Activated CD4-positive, alpha-beta T cell treated with anti-CD3 and anti-CD28 coated beads for 36 hours (primary cell): ENCODE measurements around the gene B3GAT3. TPM values are rescaled to one million over a fixed set of nuclear protein-coding genes. Genes with fewer than 3 reads are reported as not detected.
"Not testable (repeated sequence)": the region's sequence is repeated elsewhere in the genome, so short reads cannot be mapped to it uniquely, and the experiment has no call there.

Experiments used
- ATAC-seq: fragments of 200-7000 bp; cut with Tn5 transposase; one replicate; pipeline ENCODE4 v1.10.0; 2021; ENCODE audit warnings: mild to moderate bottlenecking, moderate library complexity
- CTCF ChIA-PET: fragments of 350-600 bp; sonication (Branson Sonifier 250); formaldehyde crosslinking; loops from one replicate; lab custom pipeline; 2021; ENCODE audit warnings: antibody characterized with exemption; lab: Charles Lee
- POLR2A ChIA-PET: fragments of 350-600 bp; sonication (Branson Sonifier 250); formaldehyde crosslinking; loops from one replicate; lab custom pipeline; 2021; ENCODE audit warnings: antibody characterized with exemption, inconsistent platforms; lab: Charles Lee
- DNase-seq: peaks from one replicate; pipeline ENCODE4 v3.0.0-alpha.2; 2020
- H3K27ac Mint-ChIP-seq: one replicate; pipeline ENCODE4 v1.8.0; 2021; ENCODE audit warnings: mixed read lengths
- H3K27me3 Mint-ChIP-seq: one replicate; pipeline ENCODE4 v1.8.0; 2021; ENCODE audit warnings: mixed read lengths
- H3K36me3 Mint-ChIP-seq: one replicate; pipeline ENCODE4 v1.8.0; 2021; ENCODE audit warnings: low read depth, mixed read lengths
- H3K4me1 Mint-ChIP-seq: one replicate; pipeline ENCODE4 v1.8.0; 2021; ENCODE audit warnings: mixed read lengths
- H3K4me3 Mint-ChIP-seq: one replicate; pipeline ENCODE4 v1.8.0; 2021; ENCODE audit warnings: mild to moderate bottlenecking, moderate library complexity, mixed read lengths
- H3K9me3 Mint-ChIP-seq: one replicate; pipeline ENCODE4 v1.8.0; 2021; ENCODE audit warnings: low read depth, mixed read lengths
- intact Hi-C, 2 experiments: fragments of 100-400 bp; cut with DNase I in 1 of 2; cut with micrococcal nuclease in 1 of 2; formaldehyde crosslinking; loops; one replicate each; pipeline versions ENCODE4 v1.14.2 to v1.15.1; 2022 to 2024; cut with DNase I, micrococcal nuclease
- total RNA-seq, 2 experiments: library from RNA; stranded (reverse); gene quantifications; one replicate each; pipeline ENCODE4 v1.2.3, GENCODE V29; 2021

B3GAT3 gene
- total RNA-seq, 2 experiments from 2014 or later = 48.7 to 57.5 TPM

DNA sequence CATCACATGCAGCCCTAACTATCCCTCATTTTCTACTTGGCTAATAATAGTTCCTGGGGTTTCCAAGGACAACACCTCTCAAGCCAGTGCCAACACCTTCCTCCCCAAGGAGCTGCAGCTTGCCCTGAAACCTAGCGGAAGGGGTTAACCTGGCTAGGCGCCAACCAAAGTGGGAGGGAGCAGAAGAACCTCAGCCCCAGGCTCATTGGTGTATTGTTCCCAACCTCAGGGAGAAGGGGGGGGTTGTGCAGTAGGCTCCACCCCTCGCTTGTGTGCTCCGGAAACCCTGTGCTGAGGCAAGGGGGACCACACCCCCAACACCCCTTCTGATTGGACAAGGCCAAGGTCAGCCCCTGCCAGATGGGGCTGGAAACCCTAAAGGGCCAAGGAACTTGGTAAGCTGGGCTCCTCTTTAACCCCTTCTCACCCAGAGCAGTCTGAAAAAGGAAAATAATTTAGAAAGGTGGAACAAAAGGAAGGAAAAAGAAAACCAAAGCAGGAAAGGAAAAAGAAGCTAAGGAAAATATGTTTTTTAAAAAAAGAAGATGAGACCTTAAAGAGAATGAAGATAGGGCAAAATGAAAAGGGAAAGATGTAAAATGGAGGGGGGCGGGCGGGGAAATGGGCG lies 22.6 kb downstream of the B3GAT3 start:
- CTCF ChIA-PET = interaction anchor here (0.6 to 2.1 kb wide), 9 partner anchors 8 to 174 kb away, joined by 3 to 12 read pairs (median 5); partner anchors contain the start of genes C11orf98, CSKMT, EML3 and HNRNPUL2
- peaks cover 79% of the 10 kb centered on the region for H3K36me3 Mint-ChIP-seq
- intact Hi-C loops = loop anchor here (1.0 to 2.0 kb wide), 10 partner anchors 8 to 281 kb away; partner anchors contain the start of genes TUT1 (in 2 of the 2), C11orf98 (in 1 of the 2), CSKMT (in 1 of the 2) and EML3 (in 1 of the 2)
- peaks cover 54% of the 10 kb centered on the region for H3K4me1 Mint-ChIP-seq
- H3K27me3 Mint-ChIP-seq = no peaks in the 10 kb centered on the region
- DNase-seq (peak; percentile 98), ATAC-seq (peak; percentile 72)
- H3K27ac Mint-ChIP-seq = peak overlapping the region; percentile 96
- no peaks in the 10 kb centered on the region for H3K9me3 Mint-ChIP-seq
- POLR2A ChIA-PET = interaction anchor here (0.6 to 3.3 kb wide), 12 partner anchors 7 to 257 kb away, joined by 3 to 81 read pairs (median 4); partner anchors contain the start of genes C11orf98, CSKMT, LBHD1 and TTC9C
- peak overlapping the region; percentile 91 for H3K4me3 Mint-ChIP-seq

DNA sequence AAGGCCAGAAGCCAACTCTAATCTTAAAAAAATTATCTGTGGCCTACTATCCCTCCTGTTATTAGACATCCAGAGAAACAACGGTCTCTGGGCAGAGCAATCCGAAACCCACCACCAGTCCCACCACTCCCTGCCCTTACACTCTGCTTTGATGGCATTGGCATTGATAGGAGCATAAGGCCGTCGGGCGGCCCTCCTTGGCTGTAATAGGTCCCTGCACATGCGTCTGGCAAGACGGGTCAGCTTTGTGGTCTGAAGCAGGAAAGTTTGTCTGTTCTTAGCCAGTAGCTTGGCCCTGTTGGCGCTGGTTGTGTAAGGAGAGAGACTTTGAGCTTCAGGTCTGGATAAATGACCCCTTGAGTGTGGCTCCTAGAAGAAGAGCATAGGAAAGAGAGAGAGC lies 26.7 kb downstream of the B3GAT3 start:
- no peak for DNase-seq
- intact Hi-C loops = no loop called here
- CTCF ChIA-PET = interaction anchor here (1.0 to 1.6 kb wide), 2 partner anchors 26 to 111 kb away, joined by 3 to 6 read pairs; partner anchors contain the start of gene B3GAT3
- POLR2A ChIA-PET = no interaction called here
- H3K9me3 Mint-ChIP-seq = no peaks in the 10 kb centered on the region
- ATAC-seq = no peak
- no peak overlapping the region for H3K4me3 Mint-ChIP-seq
- H3K36me3 Mint-ChIP-seq = peaks cover 77% of the 10 kb centered on the region
- peaks cover 63% of the 10 kb centered on the region for H3K4me1 Mint-ChIP-seq
- no peak overlapping the region for H3K27ac Mint-ChIP-seq
- no peaks in the 10 kb centered on the region for H3K27me3 Mint-ChIP-seq

DNA sequence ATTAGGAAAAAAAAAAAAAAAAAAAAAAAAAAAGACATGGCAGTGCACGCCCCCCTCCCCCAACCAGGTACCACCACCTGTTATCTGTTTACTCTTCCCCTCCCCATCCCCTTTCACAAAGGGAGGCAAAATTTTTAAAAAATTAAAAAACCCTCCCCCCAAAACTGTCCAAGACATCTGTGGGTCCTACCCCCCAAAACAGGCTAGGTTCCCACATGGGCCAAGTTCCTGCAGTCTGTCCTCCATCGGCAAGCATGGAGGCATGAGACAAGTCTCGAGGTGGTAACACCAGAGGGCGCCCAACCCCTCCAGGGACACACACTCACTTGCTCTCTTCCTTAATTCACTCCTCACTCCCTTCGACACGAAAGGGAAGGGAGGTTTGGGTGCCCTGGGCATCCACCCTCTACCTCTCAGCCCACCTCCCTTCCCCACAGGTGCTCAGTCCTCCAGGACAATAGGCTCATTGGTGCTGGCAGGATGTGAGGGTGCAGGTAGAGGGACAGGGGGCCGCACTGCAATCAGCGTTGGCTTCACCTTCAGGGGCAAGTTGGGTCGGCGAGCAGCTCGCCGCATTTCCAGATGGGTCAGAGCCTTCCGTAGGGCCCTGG lies 28.2 kb downstream of the B3GAT3 start:
- no peaks in the 10 kb centered on the region for H3K27me3 Mint-ChIP-seq
- intact Hi-C loops = loop anchor here (1.0 to 5.0 kb wide), 4 partner anchors 99 to 269 kb away; partner anchors contain the start of genes BSCL2 (in 1 of the 2) and GNG3 (in 1 of the 2)

DNA sequence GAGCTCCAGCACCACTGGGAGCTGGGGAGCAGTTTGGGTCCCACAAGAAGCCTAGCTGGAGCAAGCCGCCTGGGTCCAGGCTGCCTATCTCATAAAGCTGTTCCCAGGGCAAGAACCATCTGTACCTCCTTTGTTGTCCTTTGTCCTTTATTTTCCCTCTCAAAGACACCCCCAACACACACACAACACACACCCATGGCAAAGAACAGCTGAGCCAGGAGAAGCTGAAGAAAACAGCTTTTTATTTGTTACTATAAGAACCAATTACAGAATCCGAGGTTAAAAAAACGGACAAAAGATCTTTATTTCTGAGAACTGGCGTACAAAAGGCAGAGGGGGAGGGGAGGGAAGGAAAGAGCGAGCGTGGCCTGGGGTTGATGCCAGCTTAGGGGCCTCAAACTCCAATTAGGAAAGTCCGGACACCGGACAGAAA lies 28.8 kb downstream of the B3GAT3 start:
- no peak for DNase-seq
- Mint-ChIP-seq H3K36me3 (peaks cover 67% of the 10 kb centered on the region), H3K27ac (peak overlapping the region; percentile 99), H3K9me3 (no peaks in the 10 kb centered on the region), H3K27me3 (no peaks in the 10 kb centered on the region), H3K4me1 (peaks cover 54% of the 10 kb centered on the region), H3K4me3 (no peak overlapping the region)
- POLR2A ChIA-PET = interaction anchor here (0.6 to 2.9 kb wide), 10 partner anchors 8 to 247 kb away, joined by 3 to 81 read pairs (median 14); partner anchors contain the start of genes AHNAK, EEF1G, EML3 and GANAB
- ATAC-seq = no peak
- intact Hi-C loops = loop anchor here (1.0 to 5.0 kb wide), 4 partner anchors 99 to 269 kb away; partner anchors contain the start of genes BSCL2 (in 1 of the 2) and GNG3 (in 1 of the 2)
- CTCF ChIA-PET = interaction anchor here (0.7 to 3.4 kb wide), 19 partner anchors 8 to 288 kb away, joined by 3 to 21 read pairs (median 6); partner anchors contain the start of genes C11orf98, CSKMT, EEF1G and LBHD1

More for the DNA sequence above, 28.2 kb downstream of the B3GAT3 start:
- Mint-ChIP-seq H3K9me3 (no peaks in the 10 kb centered on the region), H3K4me3 (peak overlapping the region; percentile 58), H3K36me3 (peaks cover 70% of the 10 kb centered on the region), H3K27ac (peak overlapping the region; percentile 88), H3K4me1 (peaks cover 57% of the 10 kb centered on the region)
- CTCF ChIA-PET = interaction anchor here (0.5 to 3.4 kb wide), 17 partner anchors 17 to 1281 kb away, joined by 3 to 21 read pairs (median 5); partner anchors contain the start of genes B3GAT3, EEF1G, LBHD1 and LRRN4CL
- POLR2A ChIA-PET = interaction anchor here (0.6 to 2.9 kb wide), 7 partner anchors 7 to 247 kb away, joined by 3 to 81 read pairs (median 21); partner anchors contain the start of genes EEF1G, EML3, MTA2 and ROM1
- DNase-seq = peak; percentile 91
- peak; percentile 30 for ATAC-seq

DNA sequence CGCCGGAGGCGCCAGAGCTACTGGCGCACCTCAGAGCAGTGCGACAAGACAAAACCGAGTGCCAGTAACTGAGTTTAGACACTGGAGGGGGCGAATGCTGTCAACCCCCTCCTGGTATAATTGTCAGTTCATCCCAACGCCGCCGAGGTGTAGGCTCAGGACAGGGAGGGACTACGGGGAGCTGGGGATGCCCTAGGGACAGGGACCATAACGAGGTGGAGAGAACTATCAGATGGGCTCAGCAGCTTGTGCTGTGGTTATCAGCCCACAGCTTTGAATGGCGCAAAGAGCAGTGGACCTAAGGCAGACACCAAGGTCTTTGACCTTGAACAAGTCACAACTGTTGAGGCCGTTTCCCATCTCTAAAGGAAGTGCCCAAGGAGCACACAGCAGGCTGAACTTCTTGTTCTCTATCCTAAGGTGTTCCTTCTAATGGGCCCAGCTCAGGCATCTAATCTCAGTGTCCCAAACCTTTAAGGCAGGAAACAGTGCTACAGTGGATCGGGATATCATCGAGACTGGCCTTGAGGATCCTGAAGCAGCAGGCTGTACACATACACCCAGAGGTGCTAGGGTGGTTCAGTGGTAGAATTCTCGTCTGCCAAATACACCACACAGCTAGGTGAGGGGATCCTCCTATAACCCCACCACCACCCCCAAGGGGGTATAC lies 29.5 kb downstream of the B3GAT3 start:
- H3K36me3 Mint-ChIP-seq = peaks cover 66% of the 10 kb centered on the region
- H3K27ac Mint-ChIP-seq = peak overlapping the region; percentile 99
- H3K9me3 Mint-ChIP-seq = no peaks in the 10 kb centered on the region
- no peaks in the 10 kb centered on the region for H3K27me3 Mint-ChIP-seq
- peak overlapping the region; percentile 99 for H3K4me3 Mint-ChIP-seq
- peaks cover 50% of the 10 kb centered on the region for H3K4me1 Mint-ChIP-seq
- peak; percentile 0 for ATAC-seq
- POLR2A ChIA-PET = interaction anchor here (0.5 to 2.9 kb wide), 38 partner anchors 8 to 1269 kb away, joined by 3 to 81 read pairs (median 10); partner anchors contain the start of genes AHNAK, B3GAT3, C11orf98 and CSKMT
- no peak for DNase-seq
- CTCF ChIA-PET = interaction anchor here (0.5 to 3.4 kb wide), 34 partner anchors 8 to 289 kb away, joined by 3 to 21 read pairs (median 5); partner anchors contain the start of genes C11orf98, CSKMT, EEF1G and EML3
- intact Hi-C loops = loop anchor here (5.0 kb wide), 3 partner anchors 100 to 270 kb away; partner anchors contain the start of genes BSCL2 (in 1 of the 2) and GNG3 (in 1 of the 2)

DNA sequence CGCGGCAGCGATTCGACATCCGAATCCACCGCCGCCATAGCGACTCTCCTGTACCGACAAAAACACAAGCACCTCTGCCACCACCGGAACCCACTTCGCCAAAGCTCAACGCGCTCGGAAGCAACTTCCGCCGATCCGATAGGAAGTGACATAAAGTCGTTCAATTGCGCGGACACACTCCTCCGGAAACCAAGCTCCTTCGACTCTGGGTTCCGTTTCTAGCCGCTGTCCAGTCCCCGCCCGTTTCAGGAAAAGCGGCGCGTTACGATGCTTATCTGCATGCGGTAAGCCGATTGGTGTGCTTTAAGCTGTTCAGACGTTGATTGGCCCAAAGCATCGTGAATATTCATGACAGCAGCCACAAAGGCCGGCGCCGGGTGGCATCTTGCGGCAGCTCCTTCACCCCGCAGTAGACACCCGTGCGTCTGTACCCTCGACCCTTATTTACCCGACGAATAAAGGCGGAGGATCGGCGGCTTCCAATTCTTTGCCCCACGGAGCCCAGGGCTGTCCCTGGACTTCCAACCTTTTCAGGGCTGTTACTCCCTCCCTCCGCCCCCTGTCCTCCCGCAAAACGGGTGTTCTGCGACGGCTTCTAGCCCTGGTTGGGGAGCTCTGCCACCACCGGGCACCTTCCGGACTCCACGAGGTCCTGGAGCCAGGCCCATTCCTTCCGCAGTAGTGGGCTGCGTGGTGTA lies 30.2 kb downstream of the B3GAT3 start, which contains the start of gene TUT1:
TSS of gene TUT1 (minus strand) at position 76 of the 698 bp plus-strand sequence. CDS start at position 38, 38 bp downstream.
- intact Hi-C loops = loop anchor here (1.0 to 5.0 kb wide), 21 partner anchors 8 to 289 kb away; partner anchors contain the start of genes C11orf98 (in 2 of the 2), CSKMT (in 2 of the 2), INTS5 (in 2 of the 2) and UBXN1 (in 2 of the 2)
- Mint-ChIP-seq H3K4me3 (peak within 1 kb of the TSS; percentile 99), H3K4me1 (peaks cover 47% of the 10 kb centered on the region), H3K9me3 (no peaks in the 10 kb centered on the region), H3K36me3 (peaks cover 63% of the 10 kb centered on the region), H3K27me3 (no peaks in the 10 kb centered on the region), H3K27ac (peak within 1 kb of the TSS; percentile 99)
- ATAC-seq (peak; percentile 93), DNase-seq (peak; percentile 97)
- CTCF ChIA-PET = interaction anchor here (0.5 to 3.4 kb wide), 37 partner anchors 8 to 1746 kb away, joined by 3 to 21 read pairs (median 4); partner anchors contain the start of genes AHNAK, B3GAT3, C11orf98 and CSKMT
- POLR2A ChIA-PET = interaction anchor here (0.5 to 2.9 kb wide), 46 partner anchors 9 to 1270 kb away, joined by 3 to 81 read pairs (median 8); partner anchors contain the start of genes B3GAT3, C11orf98, CPSF7 and CSKMT

DNA sequence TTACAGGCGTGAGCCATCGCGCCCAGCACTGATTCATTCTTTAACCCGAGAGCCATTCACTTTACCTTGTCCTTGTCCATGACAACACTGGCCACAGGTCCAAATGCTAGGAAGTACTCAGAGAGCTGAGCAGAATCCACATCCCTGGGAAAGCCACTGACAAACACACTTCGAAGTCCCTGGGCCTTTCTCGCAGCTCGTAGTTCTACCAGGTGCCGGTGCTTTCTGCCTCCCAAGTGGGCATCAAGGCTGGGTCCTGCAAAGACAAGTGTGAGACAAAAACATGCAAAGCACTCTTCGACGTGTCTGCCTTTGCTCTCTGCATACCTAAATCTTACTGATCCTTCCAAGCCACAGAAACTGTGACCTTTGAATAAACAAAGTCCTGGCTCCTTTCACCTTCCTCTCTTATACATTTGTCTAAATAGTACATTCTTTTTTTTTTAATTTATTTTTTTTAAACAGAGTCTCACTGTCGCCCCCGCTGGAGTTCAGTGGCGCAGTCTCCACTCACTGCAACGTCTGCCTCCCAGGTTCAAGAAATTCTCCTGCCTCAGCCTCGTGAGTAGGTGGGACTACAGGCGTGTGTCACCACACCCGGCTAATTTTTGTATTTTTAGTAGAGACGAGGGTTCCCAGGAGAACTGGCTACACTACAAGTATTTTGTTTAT lies 32.7 kb downstream of the B3GAT3 start:
- no peaks in the 10 kb centered on the region for H3K27me3 Mint-ChIP-seq
- H3K27ac Mint-ChIP-seq = no peak overlapping the region
- intact Hi-C loops = no loop called here
- peaks cover 47% of the 10 kb centered on the region for H3K36me3 Mint-ChIP-seq
- ChIA-PET CTCF (interaction anchor here (0.8 to 1.6 kb wide), 7 partner anchors 10 to 197 kb away, joined by 3 to 5 read pairs (median 4); partner anchors contain the start of gene EEF1G), POLR2A (interaction anchor here (0.7 to 1.4 kb wide), 2 partner anchors 12 to 16 kb away, joined by 3 to 4 read pairs; partner anchors contain the start of gene EEF1G)
- peak overlapping the region; percentile 99 for H3K4me3 Mint-ChIP-seq
- DNase-seq (peak; percentile 58), ATAC-seq (no peak)
- H3K4me1 Mint-ChIP-seq = peaks cover 46% of the 10 kb centered on the region
- no peaks in the 10 kb centered on the region for H3K9me3 Mint-ChIP-seq

DNA sequence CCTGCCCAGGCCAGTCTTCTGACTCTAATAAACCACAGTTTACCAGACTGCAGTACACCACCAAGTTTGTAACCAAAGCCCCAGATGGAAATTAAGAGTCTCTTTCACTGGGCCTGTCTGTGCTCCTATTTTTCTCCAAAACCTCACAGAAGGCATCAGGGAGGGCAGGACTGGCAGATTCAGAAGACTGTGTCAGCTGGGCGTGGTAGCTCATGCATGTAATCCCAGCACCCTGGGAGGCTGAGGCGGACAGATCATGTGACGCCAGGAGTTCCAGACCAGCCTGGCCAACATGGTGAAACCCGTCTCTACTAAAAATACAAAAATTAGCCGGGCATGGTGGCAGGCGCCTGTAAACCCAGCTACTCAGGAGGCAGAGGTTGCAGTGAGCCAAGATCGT lies 36.4 kb downstream of the B3GAT3 start:
- CTCF ChIA-PET = interaction anchor here (1.3 kb wide), 1 partner anchor 43 kb away, joined by 3 read pairs; no protein-coding TSS in a partner anchor
- DNase-seq, ATAC-seq, H3K27ac Mint-ChIP-seq, H3K4me3 Mint-ChIP-seq, intact Hi-C loops, H3K27me3 Mint-ChIP-seq, H3K9me3 Mint-ChIP-seq: not testable (repeated sequence)
- Mint-ChIP-seq H3K4me1 (peaks cover 20% of the 10 kb centered on the region), H3K36me3 (peaks cover 36% of the 10 kb centered on the region)
- POLR2A ChIA-PET = interaction anchor here (0.9 to 1.3 kb wide), 2 partner anchors 58 to 256 kb away, joined by 3 to 6 read pairs; no protein-coding TSS in a partner anchor

DNA sequence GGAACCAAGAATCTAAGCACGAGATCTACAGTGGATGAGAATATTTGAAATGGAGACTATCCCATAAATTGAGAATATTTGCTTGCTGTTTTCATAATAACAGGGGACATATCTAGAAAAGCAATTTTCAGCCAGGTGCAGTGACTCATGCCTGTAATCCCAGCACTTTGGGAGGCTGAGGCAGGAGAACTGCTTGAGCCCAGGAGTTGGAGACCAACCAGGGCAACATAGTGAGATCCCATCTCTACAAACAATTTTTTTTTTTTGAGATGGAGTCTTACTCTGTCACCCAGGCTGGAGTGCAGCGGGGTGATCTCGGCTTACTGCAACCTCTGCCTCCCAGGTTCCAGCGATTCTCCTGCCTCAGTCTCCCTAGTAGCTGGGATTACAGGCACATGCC lies 40.1 kb downstream of the B3GAT3 start:
- POLR2A ChIA-PET, ATAC-seq, H3K9me3 Mint-ChIP-seq, H3K4me3 Mint-ChIP-seq, intact Hi-C loops, DNase-seq, H3K27me3 Mint-ChIP-seq, H3K4me1 Mint-ChIP-seq: not testable (repeated sequence)
- CTCF ChIA-PET = interaction anchor here (0.5 to 0.6 kb wide), 2 partner anchors 8 to 157 kb away, joined by 3 to 4 read pairs; no protein-coding TSS in a partner anchor
- Mint-ChIP-seq H3K36me3 (peaks cover 25% of the 10 kb centered on the region), H3K27ac (peak overlapping the region; percentile 63)
